Anterior cingulate cortex (tissue), 58 donors: Measurements from ENCODE around the gene C6orf89.
"Not testable (repeated sequence)": the region's sequence is repeated elsewhere in the genome, so short reads cannot be mapped to it uniquely, and the experiment has no call there.

ENCODE experiments used
- DNase-seq, 58 donors: peaks; one replicate each; lab custom pipeline; 2025; lab: John Stamatoyannopoulos, UW

The C6orf89 gene

GRCh38 chr6:36875250-36875633 lies 10.5 kb upstream of the C6orf89 start:
- no peak for DNase-seq

- no peak for DNase-seq
These were observed 1.1 kb upstream of the C6orf89 start for GRCh38 chr6:36884610-36885009.

GRCh38 chr6:36886950-36887618 lies 1.3 kb downstream of the C6orf89 start:
- DNase-seq: no peak

- DNase-seq: no peak
These were observed 2.4 kb downstream of the C6orf89 start for GRCh38 chr6:36888115-36888643.

- no peak for DNase-seq
These were observed 3.1 kb downstream of the C6orf89 start for GRCh38 chr6:36888654-36889481.

GRCh38 chr6:36890112-36890663 lies 4.4 kb downstream of the C6orf89 start:
- no peak for DNase-seq

GRCh38 chr6:36891153-36891552 lies 5.4 kb downstream of the C6orf89 start:
- DNase-seq: not testable (repeated sequence)

- DNase-seq: no peak
These were observed 8.5 kb downstream of the C6orf89 start for GRCh38 chr6:36893976-36894932.

- peak in 1 of 58 donors; percentile 1 for DNase-seq
These were observed 11.9 kb downstream of the C6orf89 start for GRCh38 chr6:36897609-36898008.

GRCh38 chr6:36904114-36904513 lies 18.4 kb downstream of the C6orf89 start:
- no peak for DNase-seq

GRCh38 chr6:36904851-36905393 lies 19.2 kb downstream of the C6orf89 start:
- no peak for DNase-seq

- DNase-seq: peak in 17 of 58 donors; percentile 10 to 55 (median 28)
These were observed 21.0 kb downstream of the C6orf89 start for GRCh38 chr6:36906539-36907325.

- DNase-seq: peak in 20 of 58 donors; percentile 3 to 73 (median 24)
These were observed 22.0 kb downstream of the C6orf89 start for GRCh38 chr6:36907781-36908180.

GRCh38 chr6:36908747-36909146 lies 23.0 kb downstream of the C6orf89 start:
- DNase-seq: no peak

GRCh38 chr6:36912030-36912454 lies 26.3 kb downstream of the C6orf89 start:
- DNase-seq: peak in 8 of 58 donors; percentile 1 to 25 (median 12)

- peak in 3 of 58 donors; percentile 4 to 21 (median 6) for DNase-seq
These were observed 26.8 kb downstream of the C6orf89 start for GRCh38 chr6:36912586-36912985.

GRCh38 chr6:36913082-36913481 lies 27.3 kb downstream of the C6orf89 start:
- no peak for DNase-seq

GRCh38 chr6:36914227-36914794 lies 28.6 kb downstream of the C6orf89 start:
- DNase-seq: peak in 3 of 58 donors; percentile 13 to 15 (median 15)
